Lower lobe of right lung (tissue), 2 donors: Measurements from ENCODE around the gene ITGB8. TPM values are rescaled to one million over a fixed set of nuclear protein-coding genes. Genes with fewer than 3 reads are reported as not detected.
A peak's percentile ranks its signal among the peaks of the same experiment; 100 is the strongest.

Experiments used
- ATAC-seq, 2 donors: fragments of 200-7000 bp; cut with Tn5 transposase; one replicate each; pipeline ENCODE4 v1.9.1; 2020 to 2022; ENCODE audit warnings: mild to moderate bottlenecking in 2 of 2, moderate library complexity in 2 of 2
- DNase-seq: peaks from one replicate; pipeline ENCODE4 v3.0.0-alpha.2; 2020
- H3K27ac ChIP-seq: fragments of 200-600 bp; one replicate; pipeline ENCODE4 v1.8.0; 2022
- H3K27me3 ChIP-seq: fragments of 200-600 bp; one replicate; pipeline ENCODE4 v1.8.0; 2022; ENCODE audit warnings: low read depth
- H3K36me3 ChIP-seq: fragments of 200-600 bp; one replicate; pipeline ENCODE4 v1.8.0; 2022; ENCODE audit warnings: mild to moderate bottlenecking
- H3K4me1 ChIP-seq: fragments of 200-600 bp; one replicate; pipeline ENCODE4 v1.8.0; 2022
- H3K4me3 ChIP-seq: fragments of 200-600 bp; one replicate; pipeline ENCODE4 v1.8.0; 2022; ENCODE audit warnings: mild to moderate bottlenecking
- H3K9me3 ChIP-seq: fragments of 200-600 bp; one replicate; pipeline ENCODE4 v1.8.0; 2022
- CTCF ChIP-seq: fragments of 200-600 bp; IDR thresholded peaks from one replicate; pipeline ENCODE4 v1.8.0; 2022; ENCODE audit warnings: antibody characterized with exemption, mild to moderate bottlenecking
- intact Hi-C: fragments of 100-400 bp; cut with DNase I; formaldehyde crosslinking; loops from one replicate; pipeline ENCODE4 v1.11.0; 2022
- total RNA-seq: library from RNA; stranded (reverse); fragmentation: NEBNext Ultra II Directional; extraction: Animal tissue kit (Norgen Biotek cat#: 25700); gene quantifications from one replicate; pipeline ENCODE4 v1.2.1, GENCODE V29; 2021
- donor health status: DM: no; HTN: yes; CAD: no; lungs with severe emphysema.

ITGB8 gene
- total RNA-seq, 1 donor from 2014 or later: 8.0 TPM

- H3K27me3 ChIP-seq: no peaks in the 10 kb centered on the region
- H3K4me3 ChIP-seq: no peak overlapping the region
- ATAC-seq (no peak), DNase-seq (no peak)
- H3K9me3 ChIP-seq: no peaks in the 10 kb centered on the region
- no peak for TF ChIP-seq CTCF
- H3K4me1 ChIP-seq: no peaks in the 10 kb centered on the region
- no peaks in the 10 kb centered on the region for H3K36me3 ChIP-seq
- intact Hi-C loops: no loop called here
- H3K27ac ChIP-seq: no peak overlapping the region
Observed at GRCh38 chr7:20307901-20308300, 22.8 kb upstream of the ITGB8 start.

DNA sequence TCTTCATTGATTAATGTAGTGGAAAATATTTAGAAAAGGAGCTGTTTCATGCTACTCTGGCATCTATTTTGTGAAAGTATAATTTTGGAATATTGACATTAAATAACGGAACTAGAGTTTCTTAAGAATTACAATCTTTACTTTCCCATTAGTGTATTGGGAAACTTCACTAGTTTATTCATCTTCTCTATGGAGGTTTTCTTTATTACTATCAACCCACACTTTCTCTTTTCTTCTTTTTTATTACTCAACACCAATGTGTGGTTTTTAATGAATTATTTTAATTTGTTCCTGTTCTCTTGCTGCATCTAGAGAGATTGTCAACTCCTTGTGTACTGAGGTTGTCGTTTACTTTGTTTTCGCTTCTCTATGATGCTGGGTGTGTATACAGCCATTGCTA, 20.4 kb upstream of the ITGB8 start:
- Histone ChIP-seq H3K36me3 (no peaks in the 10 kb centered on the region), H3K27me3 (no peaks in the 10 kb centered on the region), H3K27ac (no peak overlapping the region), H3K4me3 (no peak overlapping the region), H3K4me1 (no peaks in the 10 kb centered on the region), H3K9me3 (no peaks in the 10 kb centered on the region)
- intact Hi-C loops: no loop called here
- ATAC-seq (no peak), DNase-seq (no peak)
- no peak for TF ChIP-seq CTCF

DNA sequence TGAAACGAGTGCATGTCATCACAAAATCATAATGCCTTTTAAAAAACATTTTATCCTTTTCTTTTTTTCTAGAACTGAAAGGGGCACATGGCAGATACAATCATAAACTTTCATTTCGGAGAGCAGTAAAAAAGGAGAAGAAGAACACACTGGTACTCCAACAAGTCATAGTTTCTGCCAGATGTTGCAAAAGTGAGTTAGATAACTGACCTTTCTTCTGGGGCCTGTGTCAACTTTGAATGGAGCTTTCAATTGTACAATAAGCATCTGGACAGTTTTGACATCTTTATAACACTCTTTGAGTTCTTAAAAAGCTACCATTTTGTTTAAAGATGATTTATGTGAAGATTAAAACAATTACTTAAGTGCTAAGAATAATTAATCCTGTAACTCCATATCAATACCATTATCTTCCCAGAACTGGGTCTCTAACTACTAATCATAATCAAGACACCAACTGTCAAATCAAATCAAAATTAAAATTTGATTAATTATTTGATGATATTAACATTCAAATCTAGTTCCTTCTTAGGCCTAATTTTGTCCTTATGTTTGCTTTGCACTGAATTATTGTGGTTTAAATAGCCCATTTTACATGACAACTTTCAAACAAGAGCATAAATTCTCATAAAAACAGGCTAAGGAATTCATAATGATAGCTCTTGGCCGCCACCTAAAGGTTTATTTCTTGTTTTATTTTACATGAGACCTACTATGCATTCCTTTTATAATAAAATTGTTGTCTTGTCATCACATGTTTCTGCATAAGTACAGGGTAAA, 19.5 kb upstream of the ITGB8 start:
- Histone ChIP-seq H3K36me3 (no peaks in the 10 kb centered on the region), H3K4me1 (no peaks in the 10 kb centered on the region), H3K9me3 (no peaks in the 10 kb centered on the region), H3K27ac (no peak overlapping the region), H3K4me3 (no peak overlapping the region), H3K27me3 (no peaks in the 10 kb centered on the region)
- peak; percentile 46 to 68 for ATAC-seq
- intact Hi-C loops: no loop called here
- no peak for DNase-seq
- TF ChIP-seq CTCF: peak; percentile 42

- Histone ChIP-seq H3K4me3 (no peak overlapping the region), H3K4me1 (no peaks in the 10 kb centered on the region), H3K9me3 (no peaks in the 10 kb centered on the region), H3K27ac (no peak overlapping the region), H3K27me3 (no peaks in the 10 kb centered on the region), H3K36me3 (no peaks in the 10 kb centered on the region)
- ATAC-seq (no peak), DNase-seq (no peak)
- no peak for TF ChIP-seq CTCF
- intact Hi-C loops: no loop called here
Observed at GRCh38 chr7:20311743-20312042, 19.0 kb upstream of the ITGB8 start.

GRCh38 chr7:20312562-20312961, 18.1 kb upstream of the ITGB8 start:
- Histone ChIP-seq H3K9me3 (no peaks in the 10 kb centered on the region), H3K27me3 (no peaks in the 10 kb centered on the region), H3K27ac (no peak overlapping the region), H3K36me3 (no peaks in the 10 kb centered on the region), H3K4me3 (no peak overlapping the region), H3K4me1 (no peaks in the 10 kb centered on the region)
- DNase-seq (no peak), ATAC-seq (no peak)
- intact Hi-C loops: no loop called here
- no peak for TF ChIP-seq CTCF
